ENCODE data around the gene CGGBP1.

The CGGBP1 gene

GRCh38 chr3:88058581-88059379 lies at the start of gene CGGBP1, which contains the start of gene ZNF654:
CGGBP1 (minus strand) TSS chr3:88059005; CDS start chr3:88055976, 3,029 bp downstream.
ZNF654 (plus strand) TSS chr3:88059255; CDS start chr3:88059320, 65 bp downstream.
- DNase-seq: peak; percentile 99

- DNase-seq: peak; percentile 50
These were observed 46.5 kb upstream of the CGGBP1 start for GRCh38 chr3:88105325-88105724.

- no peak for DNase-seq
These were observed 42.3 kb upstream of the CGGBP1 start for GRCh38 chr3:88101142-88101541.

- DNase-seq: no peak
These were observed 34.5 kb upstream of the CGGBP1 start for GRCh38 chr3:88093266-88093665.

GRCh38 chr3:88092270-88092669 lies 33.5 kb upstream of the CGGBP1 start:
- DNase-seq: no peak

- DNase-seq: no peak
These were observed 31.9 kb upstream of the CGGBP1 start for GRCh38 chr3:88090681-88091080.

GRCh38 chr3:88084097-88084501 lies 25.3 kb upstream of the CGGBP1 start:
- DNase-seq: no peak

- DNase-seq: no peak
These were observed 24.0 kb upstream of the CGGBP1 start for GRCh38 chr3:88082854-88083253.

- no peak for DNase-seq
These were observed 20.1 kb upstream of the CGGBP1 start for GRCh38 chr3:88078932-88079331.

GRCh38 chr3:88076712-88077111 lies 17.9 kb upstream of the CGGBP1 start:
- no peak for DNase-seq

- no peak for DNase-seq
These were observed 16.7 kb upstream of the CGGBP1 start for GRCh38 chr3:88075497-88075896.

- no peak for DNase-seq
These were observed 16.3 kb upstream of the CGGBP1 start for GRCh38 chr3:88075072-88075471.

- DNase-seq: no peak
These were observed 2.9 kb upstream of the CGGBP1 start for GRCh38 chr3:88061746-88062145.

GRCh38 chr3:88059380-88060170 lies 770 bp upstream of the CGGBP1 start:
- DNase-seq: no peak

GRCh38 chr3:88058306-88058580 lies 562 bp downstream of the CGGBP1 start:
- DNase-seq: no peak

- DNase-seq: peak; percentile 4
These were observed 1.0 kb downstream of the CGGBP1 start for GRCh38 chr3:88057630-88058305.

GRCh38 chr3:88046766-88047165 lies 12.0 kb downstream of the CGGBP1 start:
- no peak for DNase-seq

GRCh38 chr3:88044411-88044810 lies 14.4 kb downstream of the CGGBP1 start:
- DNase-seq: peak; percentile 17

GRCh38 chr3:88041005-88041404 lies 17.8 kb downstream of the CGGBP1 start:
- no peak for DNase-seq

- no peak for DNase-seq
These were observed 18.3 kb downstream of the CGGBP1 start for GRCh38 chr3:88040529-88040928.

- peak; percentile 76 for DNase-seq
These were observed 20.2 kb downstream of the CGGBP1 start for GRCh38 chr3:88038566-88038965.

- no peak for DNase-seq
These were observed 22.6 kb downstream of the CGGBP1 start for GRCh38 chr3:88036221-88036620.

GRCh38 chr3:88034491-88035275 lies 24.1 kb downstream of the CGGBP1 start:
- DNase-seq: no peak
